Measurements from ENCODE around the gene MAP4K2.

MAP4K2 gene

GRCh38 chr11:64792482-64792881 lies 10.5 kb downstream of the MAP4K2 start:
- no peaks in the 10 kb centered on the region for H3F3A ChIP-seq (ENCODE audit: insufficient read depth, low read length)
- no peaks in the 10 kb centered on the region for H3K27me3 ChIP-seq (replicated peaks; ENCODE audit: insufficient read depth, low read length)
- H2AFZ ChIP-seq (ENCODE audit: low read length): no peak overlapping the region
- H3K9me2 ChIP-seq (replicated peaks; ENCODE audit: insufficient read depth, low read length): no peaks in the 10 kb centered on the region
- no peak overlapping the region for H3K4me3 ChIP-seq (ENCODE audit: low read length)
- no peak overlapping the region for H3K4me2 ChIP-seq (ENCODE audit: low read depth, low read length)
- H3K36me3 ChIP-seq (replicated peaks; ENCODE audit: insufficient read depth, low read length): no peaks in the 10 kb centered on the region
- DNase-seq: no peak
- H4K20me1 ChIP-seq (ENCODE audit: insufficient read depth, low read length): no peaks in the 10 kb centered on the region
- no peaks in the 10 kb centered on the region for H3K79me2 ChIP-seq (ENCODE audit: low read length)
- no peaks in the 10 kb centered on the region for H3K4me1 ChIP-seq (ENCODE audit: low read length)
- no peaks in the 10 kb centered on the region for H3K9me3 ChIP-seq (replicated peaks; ENCODE audit: insufficient read depth, low read length)
- no peak for TF ChIP-seq CTCF (IDR thresholded peaks at IDR 0.05; ENCODE audit: low read length)
- TF ChIP-seq EZH2phosphoT487 (IDR thresholded peaks at IDR 0.05; ENCODE audit: low read length): no peak
- TF ChIP-seq EZH2 (optimal IDR thresholded peaks at IDR 0.05; ENCODE audit: low read depth, low read length): no peak
- H3K9ac ChIP-seq (ENCODE audit: low read length): no peak overlapping the region
- no peak overlapping the region for H3K27ac ChIP-seq (ENCODE audit: low read length)

- Histone ChIP-seq H3K36me3 (replicated peaks; ENCODE audit: insufficient read depth, low read length) (no peaks in the 10 kb centered on the region), H3K4me2 (ENCODE audit: low read depth, low read length) (no peak overlapping the region)
These were observed 11.2 kb downstream of the MAP4K2 start for GRCh38 chr11:64791781-64792291.

GRCh38 chr11:64790205-64791095 lies 12.6 kb downstream of the MAP4K2 start:
- no peak overlapping the region for H3K4me2 ChIP-seq (ENCODE audit: low read depth, low read length)
- H3K27me3 ChIP-seq (replicated peaks; ENCODE audit: insufficient read depth, low read length): no peaks in the 10 kb centered on the region
- H3K9ac ChIP-seq (ENCODE audit: low read length): no peak overlapping the region
- no peaks in the 10 kb centered on the region for H3K9me2 ChIP-seq (replicated peaks; ENCODE audit: insufficient read depth, low read length)
- H3K4me1 ChIP-seq (ENCODE audit: low read length): no peaks in the 10 kb centered on the region
- H3K9me3 ChIP-seq (replicated peaks; ENCODE audit: insufficient read depth, low read length): no peaks in the 10 kb centered on the region
- TF ChIP-seq EZH2phosphoT487 (IDR thresholded peaks at IDR 0.05; ENCODE audit: low read length) (no peak), CTCF (IDR thresholded peaks at IDR 0.05; ENCODE audit: low read length) (no peak), EZH2 (optimal IDR thresholded peaks at IDR 0.05; ENCODE audit: low read depth, low read length) (no peak)
- no peaks in the 10 kb centered on the region for H3K79me2 ChIP-seq (ENCODE audit: low read length)
- no peak overlapping the region for H3K27ac ChIP-seq (ENCODE audit: low read length)
- no peak overlapping the region for H2AFZ ChIP-seq (ENCODE audit: low read length)
- H4K20me1 ChIP-seq (ENCODE audit: insufficient read depth, low read length): no peaks in the 10 kb centered on the region
- no peak for DNase-seq
- no peaks in the 10 kb centered on the region for H3F3A ChIP-seq (ENCODE audit: insufficient read depth, low read length)
- H3K36me3 ChIP-seq (replicated peaks; ENCODE audit: insufficient read depth, low read length): no peaks in the 10 kb centered on the region
- H3K4me3 ChIP-seq (ENCODE audit: low read length): no peak overlapping the region

More at GRCh38 chr11:64791781-64792291, 11.2 kb downstream of the MAP4K2 start:
- H3K4me1 ChIP-seq (ENCODE audit: low read length): no peaks in the 10 kb centered on the region
- no peaks in the 10 kb centered on the region for H3K9me2 ChIP-seq (replicated peaks; ENCODE audit: insufficient read depth, low read length)
- no peak overlapping the region for H3K27ac ChIP-seq (ENCODE audit: low read length)
- H4K20me1 ChIP-seq (ENCODE audit: insufficient read depth, low read length): no peaks in the 10 kb centered on the region
- no peaks in the 10 kb centered on the region for H3K9me3 ChIP-seq (replicated peaks; ENCODE audit: insufficient read depth, low read length)
- no peaks in the 10 kb centered on the region for H3F3A ChIP-seq (ENCODE audit: insufficient read depth, low read length)
- no peak for DNase-seq
- no peaks in the 10 kb centered on the region for H3K79me2 ChIP-seq (ENCODE audit: low read length)
- H3K27me3 ChIP-seq (replicated peaks; ENCODE audit: insufficient read depth, low read length): no peaks in the 10 kb centered on the region
- no peak overlapping the region for H3K9ac ChIP-seq (ENCODE audit: low read length)
- H2AFZ ChIP-seq (ENCODE audit: low read length): no peak overlapping the region
- no peak overlapping the region for H3K4me3 ChIP-seq (ENCODE audit: low read length)
- no peak for TF ChIP-seq EZH2phosphoT487 (IDR thresholded peaks at IDR 0.05; ENCODE audit: low read length)
- no peak for TF ChIP-seq CTCF (IDR thresholded peaks at IDR 0.05; ENCODE audit: low read length)
- TF ChIP-seq EZH2 (optimal IDR thresholded peaks at IDR 0.05; ENCODE audit: low read depth, low read length): no peak

Measured in MM.1S (cell line).